B cell (primary cell): ENCODE measurements around the gene PEPD. TPM values are rescaled to one million over a fixed set of nuclear protein-coding genes. Genes with fewer than 3 reads are reported as not detected.

Experiments used
- ATAC-seq: fragments of 200-7000 bp; cut with Tn5 transposase; one replicate; pipeline ENCODE4 v1.10.0; 2021; ENCODE audit warnings: low read depth, mild to moderate bottlenecking, moderate number of reproducible peaks, moderate library complexity
- CTCF ChIA-PET: fragments of 350-600 bp; sonication (Branson Sonifier 250); formaldehyde crosslinking; loops from one replicate; lab custom pipeline; 2021; ENCODE audit warnings: antibody characterized with exemption, inconsistent platforms; lab: Charles Lee
- POLR2A ChIA-PET: fragments of 350-600 bp; sonication (Branson Sonifier 250); formaldehyde crosslinking; loops from one replicate; lab custom pipeline; 2021; ENCODE audit warnings: antibody characterized with exemption; lab: Charles Lee
- DNase-seq: peaks from one replicate; pipeline ENCODE4 v3.0.0; 2013
- H2AFZ ChIP-seq: 2 replicates; pipeline ENCODE4 v1.6.1; 2012; ENCODE audit warnings: mild to moderate bottlenecking, low read depth, low read length; ENCODE audit not compliant: insufficient read depth, poor library complexity, severe bottlenecking
- H3K27ac ChIP-seq, 2 donors: 1 replicate in 1 of 2; 2 replicates in 1 of 2; pipeline ENCODE4 v1.5.1; 2012 to 2013; ENCODE audit warnings: low read length in 2 of 2, mild to moderate bottlenecking in 2 of 2, moderate library complexity in 1 of 2
- H3K27me3 ChIP-seq, 4 experiments: fragments of 200-600 bp in 1 of 4; sonication (generic) in 1 of 4; replicated peaks in 1 of 4; 1 replicate in 2 of 4; 2 replicates in 2 of 4; pipeline versions ENCODE4 v1.6.1 to v1.7.0; 2013 to 2016; ENCODE audit warnings: low read length in 3 of 4, mild to moderate bottlenecking in 2 of 4, mixed read lengths in 1 of 4, moderate library complexity in 1 of 4; ENCODE audit not compliant: insufficient read depth in 4 of 4, control insufficient read depth in 3 of 4; ENCODE audit errors: control extremely low read depth in 1 of 4
- H3K36me3 ChIP-seq, 2 experiments: replicated peaks in 1 of 2; 1 replicate in 1 of 2; 2 replicates in 1 of 2; pipeline versions ENCODE4 v1.6.1 to v1.7.1; 2013; ENCODE audit warnings: low read length in 1 of 2; ENCODE audit not compliant: insufficient read depth in 2 of 2, control insufficient read depth in 1 of 2; ENCODE audit errors: control extremely low read depth in 1 of 2, extremely low read depth in 1 of 2
- H3K4me1 ChIP-seq, 2 donors: fragments of 200-600 bp in 1 of 2; sonication (generic) in 1 of 2; 1 replicate in 1 of 2; 2 replicates in 1 of 2; pipeline versions ENCODE4 v1.5.1 to v1.6.1; 2013 to 2017; ENCODE audit warnings: low read length in 2 of 2; ENCODE audit not compliant: control insufficient read depth in 2 of 2, insufficient read depth in 2 of 2
- H3K4me2 ChIP-seq: replicated peaks from 2 replicates; pipeline ENCODE3; 2012; ENCODE audit warnings: mild to moderate bottlenecking, low read depth, low read length; ENCODE audit not compliant: poor library complexity, severe bottlenecking
- H3K4me3 ChIP-seq, 5 experiments: fragments of 200-600 bp in 1 of 5; sonication (generic) in 1 of 5; 1 replicate in 3 of 5; 2 replicates in 2 of 5; pipeline versions ENCODE4 v1.5.1 to v1.7.0; 2011 to 2016; ENCODE audit warnings: low read length in 4 of 5, mild to moderate bottlenecking in 4 of 5, low read depth in 2 of 5, control low read depth in 1 of 5, moderate library complexity in 1 of 5; ENCODE audit not compliant: insufficient read depth in 1 of 5; ENCODE audit errors: control extremely low read depth in 1 of 5, extremely low read depth in 1 of 5
- H3K79me2 ChIP-seq: fragments of 200-600 bp; sonication (generic); one replicate; pipeline ENCODE4 v1.6.0; 2016; ENCODE audit warnings: low read length; ENCODE audit not compliant: control insufficient read depth, insufficient read depth
- H3K9ac ChIP-seq: fragments of 200-600 bp; sonication (generic); 2 replicates; pipeline ENCODE4 v1.6.1; 2017; ENCODE audit warnings: mild to moderate bottlenecking, low read length, moderate library complexity
- H3K9me3 ChIP-seq, 3 donors: one replicate each; pipeline versions ENCODE4 v1.6.1 to v1.7.1; 2013; ENCODE audit warnings: low read length in 2 of 3; ENCODE audit not compliant: control insufficient read depth in 2 of 3, insufficient read depth in 1 of 3; ENCODE audit errors: control extremely low read depth in 1 of 3
- H4K20me1 ChIP-seq: 2 replicates; pipeline ENCODE4 v1.6.0; 2012; ENCODE audit warnings: mild to moderate bottlenecking, low read length; ENCODE audit not compliant: insufficient read depth, control insufficient read depth, poor library complexity, severe bottlenecking
- H3K27ac Mint-ChIP-seq: one replicate; pipeline ENCODE4 v1.8.0; 2021; ENCODE audit warnings: mixed read lengths
- H3K27me3 Mint-ChIP-seq: one replicate; pipeline ENCODE4 v1.8.0; 2021; ENCODE audit warnings: mixed read lengths
- H3K4me1 Mint-ChIP-seq: one replicate; pipeline ENCODE4 v1.8.0; 2021; ENCODE audit warnings: mixed read lengths
- H3K4me3 Mint-ChIP-seq: one replicate; pipeline ENCODE4 v1.8.0; 2021; ENCODE audit warnings: mixed read lengths
- H3K9me3 Mint-ChIP-seq: one replicate; pipeline ENCODE4 v1.8.0; 2022; ENCODE audit warnings: mixed read lengths; ENCODE audit not compliant: insufficient read depth
- CTCF ChIP-seq: fragments of 200-600 bp; IDR thresholded peaks from one replicate; pipeline ENCODE4 v1.8.0; 2022; ENCODE audit warnings: antibody characterized with exemption, mild to moderate bottlenecking
- EZH2 ChIP-seq: IDR thresholded peaks from 2 replicates; pipeline ENCODE4 v1.6.1; 2012; ENCODE audit warnings: borderline replicate concordance, low read depth, mild to moderate bottlenecking, moderate library complexity, low read length; ENCODE audit not compliant: insufficient read depth, poor library complexity, severe bottlenecking
- WGBS: methylation state at CpG from one replicate; pipeline ENCODE4 v1.1.5; 2013; ENCODE audit warnings: missing lambda C conversion rate; ENCODE audit not compliant: insufficient coverage; 5-methylcytosine and 5-hydroxymethylcytosine counted together
- intact Hi-C: fragments of 100-400 bp; cut with micrococcal nuclease; formaldehyde crosslinking; loops from one replicate; pipeline ENCODE4 v1.10.0; 2022
- polyA plus RNA-seq: library from polyadenylated mRNA; depleted of rRNA; stranded (reverse); fragments of >200 nt; gene quantifications from 2 replicates; pipeline ENCODE4 v1.2.3, GENCODE V29; 2012
- total RNA-seq, 2 donors: library from RNA; stranded (reverse); fragments of 120-200 nt in 1 of 2; gene quantifications; 1 replicate in 1 of 2; 2 replicates in 1 of 2; pipeline versions ENCODE4 v1.2.3 to v1.2.4, GENCODE V29; 2013 to 2022

PEPD gene
- total and polyA plus RNA-seq, 2 donors (not counting 1 experiment from before 2014, with no cell fraction given) = 36.4 to 42.7 TPM

- no peak for TF ChIP-seq EZH2
- no peak for TF ChIP-seq CTCF
- Mint-ChIP-seq H3K4me3 (no peak overlapping the region), H3K4me1 (no peaks in the 10 kb centered on the region), H3K9me3 (peaks cover 13% of the 10 kb centered on the region), H3K27ac (no peak overlapping the region), H3K27me3 (no peaks in the 10 kb centered on the region)
- no peak overlapping the region for H3K4me3 ChIP-seq
- H3K36me3 ChIP-seq = no peaks in the 10 kb centered on the region
- 94% methylated on average over 8 of the region's 8 CpGs for WGBS
- H3K79me2 ChIP-seq = no peaks in the 10 kb centered on the region
- ATAC-seq (no peak), DNase-seq (no peak)
- H3K4me1 ChIP-seq = no peaks in the 10 kb centered on the region
- no peaks in the 10 kb centered on the region for H4K20me1 ChIP-seq
- intact Hi-C loops = no loop called here
- CTCF ChIA-PET = no interaction called here
- no peak overlapping the region for H2AFZ ChIP-seq
- H3K27me3 ChIP-seq = no peaks in the 10 kb centered on the region
- H3K27ac ChIP-seq = no peak overlapping the region
- no peak overlapping the region for H3K9ac ChIP-seq
- H3K9me3 ChIP-seq = peaks cover 0 to 12% (median 0%) of the 10 kb centered on the region in 3 donors
- H3K4me2 ChIP-seq = no peak overlapping the region
- POLR2A ChIA-PET = no interaction called here
Observed at GRCh38 chr19:33484226-33484774, 37.3 kb downstream of the PEPD start.

GRCh38 chr19:33482476-33482875 is 39.1 kb downstream of the PEPD start:
- H3K9ac ChIP-seq = no peak overlapping the region
- TF ChIP-seq CTCF (no peak), EZH2 (no peak)
- H3K27ac ChIP-seq = no peak overlapping the region
- H3K27ac Mint-ChIP-seq = no peak overlapping the region
- intact Hi-C loops = no loop called here
- no peak for ATAC-seq
- H2AFZ ChIP-seq = no peak overlapping the region
- no peaks in the 10 kb centered on the region for H3K27me3 Mint-ChIP-seq
- H3K9me3 Mint-ChIP-seq = peaks cover 17% of the 10 kb centered on the region
- 100% methylated on average over 1 of the region's 3 CpGs for WGBS
- H3K4me1 Mint-ChIP-seq = no peaks in the 10 kb centered on the region
- H4K20me1 ChIP-seq = no peaks in the 10 kb centered on the region
- POLR2A ChIA-PET = no interaction called here
- CTCF ChIA-PET = no interaction called here
- H3K4me2 ChIP-seq = no peak overlapping the region
- peaks cover 0 to 5% of the 10 kb centered on the region in 2 experiments for H3K36me3 ChIP-seq
- peaks cover 0 to 12% (median 0%) of the 10 kb centered on the region in 3 donors for H3K9me3 ChIP-seq
- H3K4me3 ChIP-seq = no peak overlapping the region
- DNase-seq = no peak
- no peaks in the 10 kb centered on the region for H3K79me2 ChIP-seq
- H3K27me3 ChIP-seq = no peaks in the 10 kb centered on the region
- no peaks in the 10 kb centered on the region for H3K4me1 ChIP-seq
- H3K4me3 Mint-ChIP-seq = no peak overlapping the region
